PC-3 (cell line): Measurements from ENCODE around the gene SLC45A1.

Experiments
- EZH2phosphoT487 ChIP-seq: fragments of 300-600 bp; sonication (generic); IDR thresholded peaks from 2 replicates; pipeline ENCODE4 v1.6.1; 2018; ENCODE audit warnings: mild to moderate bottlenecking, antibody characterized with exemption, low read length, borderline replicate concordance
- TF ChIP-seq, protein P1 (sequence below): fragments of 300-600 bp; sonication (generic); conservative IDR thresholded peaks from 2 replicates; pipeline ENCODE4 v1.5.1; 2017; ENCODE audit warnings: antibody characterized with exemption, low read depth, mild to moderate bottlenecking, low read length

DNA sequence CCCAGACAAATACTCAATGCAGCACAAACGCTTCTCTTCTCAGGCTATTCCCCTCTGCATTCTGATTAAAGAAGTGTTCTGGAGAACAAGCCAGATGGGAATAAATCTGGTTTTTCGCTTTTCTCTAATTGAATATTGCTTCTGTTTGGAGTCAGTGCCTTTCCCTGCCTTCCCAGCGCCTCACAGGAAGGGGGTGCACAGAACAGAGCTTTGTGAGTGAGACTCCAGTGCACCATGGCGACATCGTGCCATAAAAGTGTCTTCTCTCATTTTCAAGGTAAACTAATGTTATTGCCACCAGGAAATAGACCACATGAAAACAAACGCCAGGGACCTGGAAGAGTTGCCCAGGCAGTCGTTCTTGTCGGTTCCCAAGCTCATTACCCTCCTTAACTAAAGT is 43.6 kb upstream of the SLC45A1 start:
- TF ChIP-seq, protein P1, sequence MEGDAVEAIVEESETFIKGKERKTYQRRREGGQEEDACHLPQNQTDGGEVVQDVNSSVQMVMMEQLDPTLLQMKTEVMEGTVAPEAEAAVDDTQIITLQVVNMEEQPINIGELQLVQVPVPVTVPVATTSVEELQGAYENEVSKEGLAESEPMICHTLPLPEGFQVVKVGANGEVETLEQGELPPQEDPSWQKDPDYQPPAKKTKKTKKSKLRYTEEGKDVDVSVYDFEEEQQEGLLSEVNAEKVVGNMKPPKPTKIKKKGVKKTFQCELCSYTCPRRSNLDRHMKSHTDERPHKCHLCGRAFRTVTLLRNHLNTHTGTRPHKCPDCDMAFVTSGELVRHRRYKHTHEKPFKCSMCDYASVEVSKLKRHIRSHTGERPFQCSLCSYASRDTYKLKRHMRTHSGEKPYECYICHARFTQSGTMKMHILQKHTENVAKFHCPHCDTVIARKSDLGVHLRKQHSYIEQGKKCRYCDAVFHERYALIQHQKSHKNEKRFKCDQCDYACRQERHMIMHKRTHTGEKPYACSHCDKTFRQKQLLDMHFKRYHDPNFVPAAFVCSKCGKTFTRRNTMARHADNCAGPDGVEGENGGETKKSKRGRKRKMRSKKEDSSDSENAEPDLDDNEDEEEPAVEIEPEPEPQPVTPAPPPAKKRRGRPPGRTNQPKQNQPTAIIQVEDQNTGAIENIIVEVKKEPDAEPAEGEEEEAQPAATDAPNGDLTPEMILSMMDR, result no peak
- TF ChIP-seq EZH2phosphoT487, result no peak
